Skeletal muscle satellite cell (primary cell): Measurements from ENCODE around the gene CARMIL3.
"Not testable (repeated sequence)": the region's sequence is repeated elsewhere in the genome, so short reads cannot be mapped to it uniquely, and the experiment has no call there.

Experiments
- H3K27me3 ChIP-seq: 2 replicates; pipeline ENCODE4 v1.7.0; 2013; ENCODE audit warnings: low read length; ENCODE audit not compliant: control insufficient read depth, insufficient read depth
- H3K36me3 ChIP-seq: 2 replicates; pipeline ENCODE4 v1.7.0; 2013; ENCODE audit warnings: mild to moderate bottlenecking, control low read depth, low read length; ENCODE audit not compliant: insufficient read depth
- H3K4me1 ChIP-seq: 2 replicates; pipeline ENCODE4 v1.7.0; 2013; ENCODE audit warnings: low read length; ENCODE audit not compliant: control insufficient read depth, insufficient read depth
- H3K4me2 ChIP-seq: 2 replicates; pipeline ENCODE4 v1.7.0; 2013; ENCODE audit warnings: mild to moderate bottlenecking, low read length
- H3K4me3 ChIP-seq: 2 replicates; pipeline ENCODE4 v1.7.0; 2013; ENCODE audit warnings: low read length
- H3K9ac ChIP-seq: 2 replicates; pipeline ENCODE4 v1.7.0; 2013; ENCODE audit warnings: mild to moderate bottlenecking, low read depth, low read length, moderate library complexity
- H3K9me3 ChIP-seq: replicated peaks from 2 replicates; pipeline ENCODE4 v1.7.0; 2013; ENCODE audit warnings: mild to moderate bottlenecking, control low read depth, low read length

The CARMIL3 gene

DNA sequence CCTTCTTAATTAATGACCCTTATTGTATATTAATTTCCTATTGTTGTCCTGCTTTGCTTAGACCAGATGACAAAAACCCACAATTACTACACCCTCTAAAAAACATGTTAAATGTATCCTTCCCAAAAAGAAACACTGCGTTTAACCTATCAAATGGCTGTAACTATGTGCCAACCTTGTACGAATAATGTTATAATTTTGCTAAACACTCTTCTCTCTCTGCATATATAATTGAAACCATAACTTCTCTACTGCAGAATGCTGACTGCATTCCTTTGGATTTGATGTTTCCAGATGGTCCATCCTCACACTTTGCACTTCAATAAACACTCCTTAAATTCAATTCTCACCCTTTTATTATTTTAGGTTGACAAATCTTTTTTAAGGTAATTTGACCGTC is 31.3 kb upstream of the CARMIL3 start:
- not testable (repeated sequence) for H3K4me2 ChIP-seq, H3K9me3 ChIP-seq, H3K4me1 ChIP-seq, H3K9ac ChIP-seq, H3K36me3 ChIP-seq, H3K27me3 ChIP-seq, H3K4me3 ChIP-seq

DNA sequence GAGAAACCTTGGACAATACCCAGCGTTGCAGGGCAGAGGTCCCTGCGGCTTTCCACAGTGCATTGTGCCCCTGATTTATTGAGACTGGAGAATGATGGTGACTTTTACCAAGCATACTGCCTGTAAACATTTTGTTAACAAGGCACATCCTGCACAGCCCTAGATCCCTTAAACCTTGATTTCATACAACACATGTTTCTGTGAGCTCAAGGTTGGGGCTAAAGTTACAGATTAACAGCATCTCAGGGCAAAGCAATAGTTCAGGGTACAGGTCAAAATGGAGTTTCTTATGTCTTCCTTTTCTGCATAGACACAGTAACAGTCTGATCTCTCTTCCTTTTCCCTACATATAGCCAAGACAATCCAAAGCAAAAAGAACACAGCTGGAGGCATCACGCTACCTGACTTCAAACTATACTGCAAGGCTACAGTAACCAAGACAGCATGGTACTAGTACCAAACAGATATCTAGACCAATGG is 26.8 kb upstream of the CARMIL3 start:
- H3K36me3 ChIP-seq, H3K9ac ChIP-seq, H3K27me3 ChIP-seq, H3K9me3 ChIP-seq, H3K4me2 ChIP-seq, H3K4me3 ChIP-seq, H3K4me1 ChIP-seq: not testable (repeated sequence)

GRCh38 chr14:24029687-24030086 is 22.1 kb upstream of the CARMIL3 start:
- not testable (repeated sequence) for H3K4me3 ChIP-seq, H3K27me3 ChIP-seq, H3K4me1 ChIP-seq, H3K36me3 ChIP-seq, H3K4me2 ChIP-seq, H3K9me3 ChIP-seq, H3K9ac ChIP-seq

DNA sequence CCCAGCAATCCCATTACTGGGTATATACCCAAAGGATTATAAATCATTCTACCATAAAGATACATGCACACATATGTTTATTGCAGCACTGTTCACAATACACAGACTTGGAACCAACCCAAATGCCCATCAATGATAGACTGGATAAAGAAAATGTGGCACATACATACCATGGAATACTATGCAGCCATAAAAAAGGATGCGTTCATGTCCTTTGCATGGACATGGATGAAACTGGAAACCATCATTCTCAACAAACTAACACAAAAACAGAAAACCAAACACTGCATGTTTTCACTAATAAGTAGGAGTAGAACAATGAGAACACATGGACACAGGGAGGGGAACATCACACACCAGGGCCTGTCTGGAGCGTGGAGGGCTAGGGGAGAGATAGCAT is 20.5 kb upstream of the CARMIL3 start:
- H3K4me1 ChIP-seq, H3K27me3 ChIP-seq, H3K4me2 ChIP-seq, H3K4me3 ChIP-seq, H3K9me3 ChIP-seq, H3K9ac ChIP-seq, H3K36me3 ChIP-seq: not testable (repeated sequence)

GRCh38 chr14:24032727-24033418 is 18.9 kb upstream of the CARMIL3 start:
- Histone ChIP-seq H3K9me3 (no peaks in the 10 kb centered on the region), H3K4me2 (no peak overlapping the region), H3K4me3 (no peak overlapping the region)

GRCh38 chr14:24035769-24036168 is 16.0 kb upstream of the CARMIL3 start:
- H3K27me3 ChIP-seq, H3K9me3 ChIP-seq, H3K36me3 ChIP-seq, H3K4me1 ChIP-seq: not testable (repeated sequence)
- peak overlapping the region; percentile 81 for H3K9ac ChIP-seq
- peak overlapping the region; percentile 82 for H3K4me3 ChIP-seq
- peak overlapping the region; percentile 94 for H3K4me2 ChIP-seq

More at GRCh38 chr14:24032727-24033418, 18.9 kb upstream of the CARMIL3 start:
- Histone ChIP-seq H3K27me3 (no peaks in the 10 kb centered on the region), H3K4me1 (peaks cover 3% of the 10 kb centered on the region), H3K36me3 (no peaks in the 10 kb centered on the region), H3K9ac (no peak overlapping the region)

- Histone ChIP-seq H3K4me3 (peak overlapping the region; percentile 82), H3K4me1 (peaks cover 3% of the 10 kb centered on the region), H3K27me3 (no peaks in the 10 kb centered on the region), H3K9me3 (no peaks in the 10 kb centered on the region), H3K36me3 (no peaks in the 10 kb centered on the region), H3K9ac (peak overlapping the region; percentile 81), H3K4me2 (peak overlapping the region; percentile 94)
Observed at GRCh38 chr14:24036169-24036962, 15.4 kb upstream of the CARMIL3 start.

- not testable (repeated sequence) for H3K36me3 ChIP-seq, H3K27me3 ChIP-seq, H3K4me1 ChIP-seq, H3K9me3 ChIP-seq
- H3K9ac ChIP-seq: peak overlapping the region; percentile 81
- peak overlapping the region; percentile 94 for H3K4me2 ChIP-seq
- H3K4me3 ChIP-seq: peak overlapping the region; percentile 82
Observed at GRCh38 chr14:24036963-24037657, 14.7 kb upstream of the CARMIL3 start.

GRCh38 chr14:24037658-24038037 is 14.2 kb upstream of the CARMIL3 start:
- H3K9ac ChIP-seq: no peak overlapping the region
- no peak overlapping the region for H3K4me3 ChIP-seq
- peaks cover 3% of the 10 kb centered on the region for H3K4me1 ChIP-seq
- H3K27me3 ChIP-seq: peaks cover 5% of the 10 kb centered on the region
- H3K36me3 ChIP-seq: no peaks in the 10 kb centered on the region
- H3K4me2 ChIP-seq: no peak overlapping the region
- no peaks in the 10 kb centered on the region for H3K9me3 ChIP-seq

DNA sequence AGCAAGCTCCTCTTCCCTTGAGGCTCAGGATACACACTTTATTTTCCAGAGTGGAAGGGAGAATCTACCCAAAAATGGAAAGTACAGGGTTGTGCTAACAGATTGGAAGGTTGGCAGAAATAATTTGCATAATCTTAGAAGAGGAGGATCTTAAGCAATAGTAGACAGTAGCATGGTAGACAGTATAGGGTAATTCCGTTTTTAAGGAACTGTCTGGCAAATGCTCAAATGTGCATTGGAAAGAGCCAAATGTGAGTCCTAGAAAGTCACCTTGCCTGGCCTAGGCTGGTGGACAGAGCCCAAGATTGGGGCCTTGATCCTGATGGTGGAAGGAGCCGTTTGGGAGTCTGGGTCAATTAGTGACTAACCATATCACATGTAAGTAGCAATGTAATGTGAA is 13.1 kb upstream of the CARMIL3 start:
- H3K36me3 ChIP-seq: no peaks in the 10 kb centered on the region
- no peaks in the 10 kb centered on the region for H3K9me3 ChIP-seq
- no peak overlapping the region for H3K9ac ChIP-seq
- H3K27me3 ChIP-seq: peaks cover 7% of the 10 kb centered on the region
- H3K4me2 ChIP-seq: no peak overlapping the region
- H3K4me1 ChIP-seq: peaks cover 3% of the 10 kb centered on the region
- H3K4me3 ChIP-seq: no peak overlapping the region

- H3K9me3 ChIP-seq: no peaks in the 10 kb centered on the region
- H3K9ac ChIP-seq: no peak overlapping the region
- no peak overlapping the region for H3K4me3 ChIP-seq
- peaks cover 3% of the 10 kb centered on the region for H3K4me1 ChIP-seq
- no peak overlapping the region for H3K4me2 ChIP-seq
- H3K27me3 ChIP-seq: peaks cover 10% of the 10 kb centered on the region
- H3K36me3 ChIP-seq: no peaks in the 10 kb centered on the region
Observed at GRCh38 chr14:24040692-24041091, 11.1 kb upstream of the CARMIL3 start.
